ENCODE measurements around the gene CENPU. TPM values are rescaled to one million over a fixed set of nuclear protein-coding genes. Genes with fewer than 3 reads are reported as not detected.

Gene CENPU
- total RNA-seq, 1 experiment from 2014 or later = 124 TPM

DNA sequence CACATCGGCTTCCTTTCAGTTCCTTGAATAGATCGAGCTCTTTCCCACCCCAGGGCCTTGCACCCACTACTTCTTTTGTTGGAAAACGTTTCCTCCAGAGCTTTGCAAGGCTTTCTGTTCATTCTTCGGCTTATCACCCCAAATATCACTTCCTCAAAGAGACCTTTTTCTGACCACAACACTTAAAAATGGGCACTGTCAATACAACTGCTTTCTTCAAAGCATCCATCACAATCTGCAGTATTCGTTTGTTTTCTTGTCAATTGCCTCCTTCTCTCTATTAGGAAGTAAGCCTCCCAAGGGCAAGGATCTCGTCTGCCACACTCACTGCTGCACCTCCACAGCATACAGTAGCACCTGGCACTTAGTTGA lies 17.7 kb upstream of the CENPU start:
- Mint-ChIP-seq H3K27ac (no peak overlapping the region), H3K27me3 (ENCODE audit: low read depth) (peaks cover 5% of the 10 kb centered on the region), H3K9me3 (no peaks in the 10 kb centered on the region; a peak in 1 of 5 replicates), H3K4me1 (peaks cover 34 to 38% of the 10 kb centered on the region in 2 experiments), H3K36me3 (ENCODE audit: insufficient read depth in 1 of 3, low read depth in 3 of 3) (no peaks in the 10 kb centered on the region), H3K4me3 (no peak overlapping the region)
- peaks cover under 1% of the 10 kb centered on the region; the same call in 1 of the 2 replicates for H3K4me1 ChIP-seq (ENCODE audit: insufficient read depth, low read length)
- no peak overlapping the region for H3K23ac ChIP-seq (ENCODE audit: insufficient read length, low read depth, low read length)
- no peak overlapping the region for H2BK12ac ChIP-seq (ENCODE audit: insufficient read length, low read depth, low read length)
- H3K14ac ChIP-seq (ENCODE audit: insufficient read depth, low read length) = no peak overlapping the region
- H4K91ac ChIP-seq (ENCODE audit: insufficient read length, low read depth, low read length) = no peak overlapping the region
- H3K9ac ChIP-seq (ENCODE audit: extremely low read depth, insufficient read length, low read length) = no peak overlapping the region
- H3K4me2 ChIP-seq (ENCODE audit: insufficient read depth, insufficient read length, low read length) = no peak overlapping the region
- WGBS (ENCODE audit: extremely low coverage, insufficient read length, low lambda C conversion rate) = no CpG with 5 or more reads among the region's 6 CpGs
- H3K79me1 ChIP-seq (ENCODE audit: insufficient read depth, low read depth, low read length, poor library complexity, severe bottlenecking) = no peaks in the 10 kb centered on the region
- no peak overlapping the region for H2AFZ ChIP-seq (ENCODE audit: low read length)
- H3K18ac ChIP-seq (ENCODE audit: insufficient read length, low read depth, low read length) = no peak overlapping the region
- no peak overlapping the region for H2BK5ac ChIP-seq (ENCODE audit: insufficient read length, low read length)
- H3K23me2 ChIP-seq (ENCODE audit: insufficient read length, low read depth, low read length, poor library complexity, severe bottlenecking) = no peaks in the 10 kb centered on the region
- H3K27me3 ChIP-seq (ENCODE audit: insufficient read depth, low read length) = no peaks in the 10 kb centered on the region
- no peak for DNase-seq
- no peak overlapping the region for H2BK120ac ChIP-seq (ENCODE audit: low read depth, low read length, poor library complexity, severe bottlenecking)
- H2BK20ac ChIP-seq (ENCODE audit: low read depth, low read length, poor library complexity, severe bottlenecking) = no peak overlapping the region
- H4K8ac ChIP-seq (replicated peaks; ENCODE audit: insufficient read length, low read depth, low read length) = no peak overlapping the region
- H2AK5ac ChIP-seq (ENCODE audit: insufficient read length, low read length) = no peak overlapping the region
- no peak overlapping the region for H3K27ac ChIP-seq (ENCODE audit: insufficient read length, low read depth, low read length)
- no peak overlapping the region for H3K56ac ChIP-seq (ENCODE audit: insufficient read length, low read depth, low read length)
- no peak overlapping the region for H3T11ph ChIP-seq (ENCODE audit: low read length)
- TF ChIP-seq, protein P1, sequence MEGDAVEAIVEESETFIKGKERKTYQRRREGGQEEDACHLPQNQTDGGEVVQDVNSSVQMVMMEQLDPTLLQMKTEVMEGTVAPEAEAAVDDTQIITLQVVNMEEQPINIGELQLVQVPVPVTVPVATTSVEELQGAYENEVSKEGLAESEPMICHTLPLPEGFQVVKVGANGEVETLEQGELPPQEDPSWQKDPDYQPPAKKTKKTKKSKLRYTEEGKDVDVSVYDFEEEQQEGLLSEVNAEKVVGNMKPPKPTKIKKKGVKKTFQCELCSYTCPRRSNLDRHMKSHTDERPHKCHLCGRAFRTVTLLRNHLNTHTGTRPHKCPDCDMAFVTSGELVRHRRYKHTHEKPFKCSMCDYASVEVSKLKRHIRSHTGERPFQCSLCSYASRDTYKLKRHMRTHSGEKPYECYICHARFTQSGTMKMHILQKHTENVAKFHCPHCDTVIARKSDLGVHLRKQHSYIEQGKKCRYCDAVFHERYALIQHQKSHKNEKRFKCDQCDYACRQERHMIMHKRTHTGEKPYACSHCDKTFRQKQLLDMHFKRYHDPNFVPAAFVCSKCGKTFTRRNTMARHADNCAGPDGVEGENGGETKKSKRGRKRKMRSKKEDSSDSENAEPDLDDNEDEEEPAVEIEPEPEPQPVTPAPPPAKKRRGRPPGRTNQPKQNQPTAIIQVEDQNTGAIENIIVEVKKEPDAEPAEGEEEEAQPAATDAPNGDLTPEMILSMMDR (conservative IDR thresholded peaks at IDR 0.05) = no peak
- H3K4ac ChIP-seq (ENCODE audit: low read depth, low read length) = no peak overlapping the region
- no peak overlapping the region for H2BK15ac ChIP-seq (ENCODE audit: low read depth, low read length)
- H4K5ac ChIP-seq (ENCODE audit: insufficient read length, low read depth, low read length) = no peak overlapping the region
- no peaks in the 10 kb centered on the region for H3K79me2 ChIP-seq (ENCODE audit: insufficient read depth, low read length)
- peaks cover 2% of the 10 kb centered on the region for H4K20me1 ChIP-seq (ENCODE audit: control insufficient read depth, insufficient read depth, insufficient read length)
- H3K9me3 ChIP-seq (ENCODE audit: control insufficient read depth, low read depth, low read length) = no peaks in the 10 kb centered on the region

All from H9 (cell line).